Raji (cell line): ENCODE measurements around the gene CCDC85C.

Experiments
- POLR2A ChIP-seq: IDR thresholded peaks from 2 replicates; pipeline ENCODE4 v1.6.1; 2011; ENCODE audit warnings: low read depth, low read length, control low read depth; ENCODE audit not compliant: insufficient read depth

The CCDC85C gene

DNA sequence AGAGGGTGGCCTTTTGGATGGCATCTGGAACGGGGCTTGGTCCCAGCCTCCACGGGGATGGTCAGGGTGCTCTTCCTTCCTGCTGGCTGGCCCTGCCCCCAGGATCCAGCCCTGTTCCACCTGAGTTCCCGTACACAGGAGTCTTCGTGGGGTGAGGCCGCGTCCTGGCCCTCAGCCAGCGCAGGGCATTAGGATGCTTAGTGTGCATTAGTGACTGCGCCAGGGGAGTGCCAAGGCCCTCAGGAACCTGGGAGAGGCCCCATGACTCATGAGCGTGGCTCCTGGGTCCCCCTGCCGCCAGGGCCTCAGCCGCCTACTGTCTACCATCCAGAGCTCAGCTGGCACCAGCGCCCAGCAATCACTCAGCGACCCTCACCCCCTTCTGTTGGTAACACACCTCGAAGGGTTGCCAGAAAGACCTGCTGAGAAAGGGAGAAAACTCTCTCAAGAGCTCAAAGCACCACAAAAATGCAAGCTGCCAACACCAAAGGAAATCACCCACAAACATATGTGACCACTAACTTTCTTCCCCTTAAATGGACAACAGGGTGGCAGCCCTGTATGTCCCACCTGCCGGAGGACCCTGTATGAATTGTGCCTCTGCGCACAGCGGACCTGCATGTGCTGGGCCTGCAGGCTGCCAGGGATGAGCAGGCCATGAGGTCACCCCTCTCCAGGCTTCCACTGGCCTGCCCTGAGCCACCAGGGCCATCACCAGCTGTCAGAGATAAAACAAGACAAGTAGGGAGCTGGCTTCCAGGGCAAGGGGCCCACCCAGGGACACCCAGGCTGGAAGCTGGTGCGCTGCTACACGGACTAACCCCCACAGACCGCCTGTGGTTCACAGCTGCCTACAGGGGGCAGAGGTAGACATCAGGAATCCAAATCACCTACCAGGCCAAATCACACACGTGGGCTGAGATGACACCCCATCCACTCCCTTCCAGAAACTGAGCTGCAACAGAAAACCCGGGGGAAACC is 28.7 kb downstream of the CCDC85C start:
- no peak for TF ChIP-seq POLR2A

DNA sequence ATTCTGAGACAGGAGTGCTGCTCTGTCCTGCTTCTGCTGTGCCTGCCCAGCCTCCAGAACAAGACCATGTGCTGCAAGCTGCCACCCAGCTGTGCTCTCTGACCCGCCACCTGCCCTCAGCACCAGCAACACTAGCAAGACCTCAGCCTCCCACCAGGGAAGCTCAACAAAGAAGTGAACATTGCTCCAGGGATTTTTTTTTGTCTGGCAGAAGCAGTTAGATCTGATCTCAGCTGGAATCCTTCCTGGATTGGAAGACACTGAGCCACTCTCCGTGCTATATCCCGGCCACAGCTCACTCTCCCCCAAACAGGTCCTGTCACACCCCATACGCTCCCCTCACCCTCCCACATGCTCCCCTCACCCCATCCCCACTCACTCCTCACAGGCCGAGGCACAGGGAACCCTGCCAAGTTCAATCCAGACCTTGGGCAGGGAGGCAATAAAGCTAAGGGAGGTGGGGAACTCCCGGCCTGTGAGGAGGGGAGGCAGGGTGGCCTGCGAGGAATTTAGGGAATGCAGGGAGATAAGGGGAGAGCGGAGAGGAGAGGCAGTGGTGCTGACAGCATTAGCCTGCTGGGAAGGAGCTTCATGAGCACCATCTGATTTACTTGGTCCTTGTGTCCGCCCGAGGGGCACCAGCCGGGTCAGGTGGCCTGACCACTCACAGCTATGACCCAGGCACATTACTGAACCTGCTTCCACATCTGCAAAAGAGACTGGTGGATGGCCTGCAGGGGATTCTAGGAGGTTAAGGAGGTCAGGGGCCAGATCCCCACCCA is 29.7 kb downstream of the CCDC85C start:
- no peak for TF ChIP-seq POLR2A

GRCh38 chr14:99573436-99574098 is 30.4 kb downstream of the CCDC85C start:
- TF ChIP-seq POLR2A = no peak

- TF ChIP-seq POLR2A = no peak
Measured at GRCh38 chr14:99573000-99573330, 31.0 kb downstream of the CCDC85C start.

GRCh38 chr14:99572173-99572999 is 31.6 kb downstream of the CCDC85C start:
- TF ChIP-seq POLR2A = no peak

GRCh38 chr14:99571303-99571986 is 32.6 kb downstream of the CCDC85C start:
- no peak for TF ChIP-seq POLR2A

DNA sequence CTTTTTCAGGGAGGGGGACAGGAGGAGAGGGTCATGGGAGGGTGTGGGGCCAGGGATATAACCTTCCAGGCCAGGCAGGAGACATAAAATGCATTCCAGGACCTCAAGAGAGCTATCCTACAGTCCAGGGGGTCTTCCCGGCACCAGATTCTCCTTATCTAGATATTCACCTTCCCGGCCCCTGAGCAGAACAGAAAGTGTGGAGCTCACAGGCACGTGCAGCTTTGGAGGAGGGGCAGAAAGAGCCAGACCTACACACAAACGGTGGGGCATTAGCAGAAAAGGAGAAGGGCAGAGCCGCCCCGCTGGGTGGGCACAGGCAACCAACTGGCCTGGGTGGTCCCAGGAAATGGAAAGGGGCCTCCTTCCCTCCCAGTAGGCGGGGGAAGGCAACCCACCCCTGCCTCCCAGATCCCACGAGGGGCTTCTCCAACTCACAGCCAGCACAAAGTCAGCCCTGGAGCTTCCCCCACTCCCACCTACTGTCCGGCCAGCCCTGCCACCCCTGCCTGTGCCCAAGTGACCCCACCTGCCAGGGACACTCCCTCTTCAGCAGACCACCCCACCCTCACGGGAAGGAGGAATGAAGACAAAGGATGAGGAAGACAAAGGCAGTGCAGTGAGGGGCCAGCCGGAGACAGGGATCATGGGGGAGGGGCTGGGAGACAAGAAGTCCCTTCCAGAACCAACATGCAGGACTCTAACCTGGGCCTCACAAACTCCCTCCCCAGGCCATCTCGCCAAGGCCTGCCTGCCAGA is 33.3 kb downstream of the CCDC85C start:
- no peak for TF ChIP-seq POLR2A

DNA sequence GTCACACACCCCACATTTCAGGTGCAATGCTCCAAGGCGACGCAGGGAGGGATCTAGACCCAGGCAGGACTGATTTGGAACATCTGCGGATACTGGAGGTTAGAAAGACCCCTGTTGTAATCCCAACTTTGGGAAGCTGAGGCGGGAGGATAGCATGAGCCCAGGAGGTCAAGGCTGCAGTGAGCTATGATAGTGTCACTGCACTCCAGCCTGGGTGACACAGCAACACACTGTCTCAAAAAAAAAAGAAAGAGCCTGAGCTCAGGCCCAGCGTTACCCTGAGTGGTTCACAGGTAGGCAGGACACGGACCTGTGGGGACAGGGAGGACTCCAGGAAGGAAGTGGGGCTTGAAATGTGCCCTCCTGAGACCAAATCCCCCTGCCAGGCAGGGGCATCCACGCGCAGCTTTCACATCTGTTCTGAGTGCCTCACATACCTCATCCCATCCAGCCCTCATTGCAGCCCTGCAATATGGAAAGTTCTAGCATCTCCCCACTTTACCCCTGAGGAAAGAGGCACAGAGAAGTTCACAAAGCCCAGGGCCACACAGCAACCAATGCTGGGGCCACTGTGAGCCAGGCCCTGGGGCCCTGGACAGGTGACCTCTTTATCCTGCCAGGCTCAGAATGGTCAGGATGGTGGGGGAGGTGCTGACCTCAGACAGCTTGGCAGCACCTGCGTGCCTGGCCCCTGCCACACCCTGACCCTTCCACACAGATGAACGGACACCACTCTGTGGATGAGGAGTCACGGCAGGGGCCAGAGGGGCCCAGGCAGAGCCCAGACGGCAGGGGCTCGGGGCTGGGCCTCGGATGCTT is 34.1 kb downstream of the CCDC85C start:
- TF ChIP-seq POLR2A = no peak

DNA sequence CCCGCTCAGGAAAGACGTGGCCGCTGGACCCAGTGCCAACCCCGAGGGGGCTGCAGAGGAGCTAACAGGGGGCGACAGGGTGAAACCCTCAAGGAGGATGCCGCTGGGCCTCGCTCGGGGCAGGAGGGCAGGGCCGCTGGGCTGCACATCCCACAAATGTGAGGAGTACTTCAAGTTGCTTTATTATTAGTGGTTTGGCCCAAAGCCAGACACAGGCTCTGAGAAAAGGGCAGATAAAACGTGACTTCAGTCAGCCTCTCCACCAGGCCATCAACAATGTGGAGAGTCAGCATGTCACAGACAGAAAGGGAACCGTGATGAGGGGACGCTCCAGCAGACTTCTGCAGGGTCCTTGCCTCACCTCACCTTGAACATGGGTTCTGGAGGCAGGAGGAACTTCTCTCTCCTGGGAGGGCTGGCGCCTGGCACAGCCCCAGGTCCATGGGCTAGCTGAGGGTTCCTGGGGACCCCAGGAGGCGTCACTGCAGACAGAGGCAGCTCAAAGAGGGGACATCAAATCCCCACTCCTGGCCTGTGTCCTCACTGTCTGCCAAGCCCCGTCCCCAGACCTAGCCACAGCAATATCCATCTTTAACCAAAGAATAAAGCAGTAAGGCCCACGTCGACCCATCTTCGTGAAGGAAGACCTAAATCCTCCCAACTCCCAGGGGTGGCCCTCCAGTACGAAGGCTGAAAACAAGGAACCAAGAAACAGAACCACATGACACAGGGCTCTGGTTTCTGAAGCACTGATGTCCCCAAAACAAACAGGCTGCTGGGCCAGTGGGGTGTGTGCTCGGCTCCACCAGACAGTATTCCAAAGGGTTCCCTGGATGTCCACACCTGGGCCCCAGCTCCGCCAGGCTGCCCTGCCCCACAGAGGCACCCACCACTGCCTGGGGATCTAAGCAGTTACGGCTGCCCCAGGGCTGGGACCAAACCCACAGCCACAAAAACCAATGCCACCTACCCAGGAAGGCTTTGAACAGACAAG is 35.1 kb downstream of the CCDC85C start:
- TF ChIP-seq POLR2A = no peak

DNA sequence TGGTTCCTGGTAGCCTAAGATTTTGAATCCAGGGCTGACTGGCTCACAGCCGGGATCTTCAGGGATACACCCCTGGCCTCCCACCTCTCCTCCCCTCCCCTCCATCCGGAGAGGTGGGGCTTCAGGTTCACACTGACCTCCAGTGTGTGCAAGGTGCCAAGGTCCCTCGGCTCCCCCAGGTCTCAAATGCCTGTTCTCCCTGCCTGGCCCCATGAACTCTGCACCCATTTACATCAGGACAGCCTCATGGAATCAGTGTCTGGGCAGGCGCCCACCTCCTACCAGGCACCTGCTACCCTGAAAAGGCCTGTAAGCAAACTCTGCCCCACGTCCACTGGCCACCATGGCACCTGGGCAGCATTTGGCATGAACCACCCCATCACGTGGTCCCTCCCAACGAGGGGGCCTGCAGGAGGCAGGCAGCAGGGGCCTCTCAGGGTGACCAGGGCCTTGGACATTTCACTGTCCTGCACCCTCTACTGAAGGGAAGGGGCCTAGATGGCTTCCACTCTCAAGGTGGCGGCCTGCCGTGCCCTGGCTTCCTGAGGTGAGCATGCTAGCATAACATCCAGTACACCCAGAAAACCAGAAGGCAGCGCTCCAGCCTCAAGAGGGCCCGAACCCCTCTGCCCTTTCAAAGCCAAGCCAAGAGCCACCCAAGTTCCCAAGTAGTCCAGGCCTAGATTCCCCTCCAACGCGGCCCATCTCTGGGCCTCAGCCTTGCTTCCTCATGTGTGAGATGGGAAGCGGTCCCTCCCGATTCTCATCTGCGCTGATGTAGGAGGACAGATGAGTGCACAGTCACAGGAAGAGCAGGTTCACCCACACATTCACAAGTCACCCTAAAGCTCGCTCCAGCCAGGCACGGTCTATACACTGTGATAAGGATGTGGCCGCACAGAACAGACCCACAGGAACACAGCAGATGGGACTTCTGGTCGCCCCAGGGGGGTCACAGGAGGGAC is 37.3 kb downstream of the CCDC85C start:
- no peak for TF ChIP-seq POLR2A
